ENCODE measurements around the gene LLGL2.

LLGL2 gene

GRCh38 chr17:75549246-75550138 is 24.0 kb downstream of the LLGL2 start:
- DNase-seq (ENCODE audit: low read depth in 2 of 2), result no peak

- no peak for DNase-seq (ENCODE audit: low read depth in 2 of 2)
Measured at GRCh38 chr17:75550139-75550465, 24.6 kb downstream of the LLGL2 start.

- DNase-seq (ENCODE audit: low read depth in 2 of 2), result no peak
Measured at GRCh38 chr17:75551266-75551665, 25.8 kb downstream of the LLGL2 start.

GRCh38 chr17:75552425-75553294 is 27.2 kb downstream of the LLGL2 start:
- no peak for DNase-seq (ENCODE audit: low read depth in 2 of 2)

- DNase-seq (ENCODE audit: low read depth in 2 of 2), result no peak
Measured at GRCh38 chr17:75553295-75554110, 28.0 kb downstream of the LLGL2 start.

GRCh38 chr17:75555679-75556153 is 30.2 kb downstream of the LLGL2 start:
- DNase-seq (ENCODE audit: low read depth in 2 of 2), result no peak

GRCh38 chr17:75557075-75557851 is 31.8 kb downstream of the LLGL2 start:
- DNase-seq (ENCODE audit: low read depth in 2 of 2), result no peak

- no peak for DNase-seq (ENCODE audit: low read depth in 2 of 2)
Measured at GRCh38 chr17:75557852-75558665, 32.6 kb downstream of the LLGL2 start.

- no peak for DNase-seq (ENCODE audit: low read depth in 2 of 2)
Measured at GRCh38 chr17:75558666-75559530, 33.4 kb downstream of the LLGL2 start.

- DNase-seq (ENCODE audit: low read depth in 2 of 2), result no peak
Measured at GRCh38 chr17:75559958-75560533, 34.5 kb downstream of the LLGL2 start.

- DNase-seq (ENCODE audit: low read depth in 2 of 2), result no peak
Measured at GRCh38 chr17:75561927-75562603, 36.6 kb downstream of the LLGL2 start.

- no peak for DNase-seq (ENCODE audit: low read depth in 2 of 2)
Measured at GRCh38 chr17:75563063-75563758, 37.7 kb downstream of the LLGL2 start.

GRCh38 chr17:75564195-75564594 is 38.7 kb downstream of the LLGL2 start:
- no peak for DNase-seq (ENCODE audit: low read depth in 2 of 2)

- no peak for DNase-seq (ENCODE audit: low read depth in 2 of 2)
Measured at GRCh38 chr17:75565066-75565465, 39.6 kb downstream of the LLGL2 start.

GRCh38 chr17:75565618-75566017 is 40.1 kb downstream of the LLGL2 start:
- no peak for DNase-seq (ENCODE audit: low read depth in 2 of 2)

GRCh38 chr17:75566416-75566815 is 40.9 kb downstream of the LLGL2 start:
- no peak for DNase-seq (ENCODE audit: low read depth in 2 of 2)

GRCh38 chr17:75566834-75567233 is 41.3 kb downstream of the LLGL2 start:
- DNase-seq (ENCODE audit: low read depth in 2 of 2), result no peak

Data from stimulated activated CD8-positive, alpha-beta memory T cell treated with anti-CD3 and anti-CD28 coated beads, Interleukin-15, amount 100 ng/mL, for 4 hours (primary cell).